Retina (tissue), 1 donor: Measurements from ENCODE around the gene OR6K6.

ENCODE experiments used
- DNase-seq: peaks from one replicate; pipeline ENCODE4 v3.0.0-alpha.2; 2016

OR6K6 gene

DNA sequence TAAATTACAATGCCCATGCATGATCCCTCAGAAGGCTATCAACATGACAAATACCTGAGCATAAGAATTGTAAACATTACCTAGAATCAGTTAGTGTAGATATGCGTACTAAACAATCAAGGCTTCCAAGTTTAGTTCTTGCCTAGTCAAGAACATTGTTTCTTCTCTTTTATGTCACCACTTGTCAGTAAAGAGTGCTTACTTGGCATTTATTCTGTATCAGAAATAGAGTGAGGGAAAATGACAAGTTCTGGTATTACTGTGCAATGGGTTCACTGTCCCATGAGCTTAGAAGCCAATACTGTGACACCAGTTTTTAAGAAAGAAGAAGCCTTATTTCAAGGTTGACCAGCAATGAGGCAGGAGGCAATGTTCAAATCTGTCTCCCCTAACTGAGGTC, 49.2 kb downstream of the OR6K6 start:
- no peak for DNase-seq
